GM06990 (cell line): ENCODE results near the gene HTN3.
"Not testable (repeated sequence)": the region's sequence is repeated elsewhere in the genome, so short reads cannot be mapped to it uniquely, and the experiment has no call there.

Experiments
- DNase-seq: peaks from one replicate; pipeline ENCODE4 v3.0.0-alpha.2; 2011; ENCODE audit not compliant: insufficient read length; ENCODE audit errors: extremely low read depth
- H3K27me3 ChIP-seq: replicated peaks from 2 replicates; pipeline ENCODE4 v1.6.0; 2011; ENCODE audit warnings: low read length; ENCODE audit not compliant: control insufficient read depth, insufficient read depth
- H3K36me3 ChIP-seq: 2 replicates; pipeline ENCODE4 v1.5.1; 2011; ENCODE audit warnings: low read length; ENCODE audit not compliant: control insufficient read depth, insufficient read depth
- H3K4me3 ChIP-seq: replicated peaks from 2 replicates; pipeline ENCODE4 v1.5.1; 2011; ENCODE audit warnings: low read depth, mild to moderate bottlenecking, control low read depth, low read length
- CTCF ChIP-seq: IDR thresholded peaks from 2 replicates; pipeline ENCODE4 v1.5.1; 2011; ENCODE audit warnings: low read length, control low read depth, mild to moderate bottlenecking, inconsistent platforms; ENCODE audit not compliant: insufficient read depth, poor library complexity, severe bottlenecking

Gene HTN3

GRCh38 chr4:70027011-70027410, 1.2 kb upstream of the HTN3 start:
- TF ChIP-seq CTCF, result no peak
- Histone ChIP-seq H3K36me3 (no peaks in the 10 kb centered on the region), H3K4me3 (no peak overlapping the region), H3K27me3 (no peaks in the 10 kb centered on the region)
- no peak for DNase-seq

- not testable (repeated sequence) for DNase-seq, H3K36me3 ChIP-seq, H3K4me3 ChIP-seq, H3K27me3 ChIP-seq
These were observed 9.3 kb downstream of the HTN3 start for GRCh38 chr4:70037559-70037958.

- H3K4me3 ChIP-seq, DNase-seq, H3K27me3 ChIP-seq, H3K36me3 ChIP-seq: not testable (repeated sequence)
These were observed 11.7 kb downstream of the HTN3 start for GRCh38 chr4:70039928-70040327.

- no peaks in the 10 kb centered on the region for H3K36me3 ChIP-seq
- DNase-seq, result no peak
- H3K4me3 ChIP-seq, result no peak overlapping the region
- TF ChIP-seq CTCF, result no peak
- H3K27me3 ChIP-seq, result no peaks in the 10 kb centered on the region
These were observed 13.5 kb downstream of the HTN3 start for GRCh38 chr4:70041652-70042286.

- H3K36me3 ChIP-seq, DNase-seq, H3K27me3 ChIP-seq, H3K4me3 ChIP-seq: not testable (repeated sequence)
These were observed 21.9 kb downstream of the HTN3 start, which contains the start of gene HTN1 for GRCh38 chr4:70050138-70050537. Gene HTN1 (plus strand): TSS chr4:70050438. CDS start chr4:70053077, 2,639 bp downstream.

GRCh38 chr4:70056534-70056933, 28.3 kb downstream of the HTN3 start:
- not testable (repeated sequence) for H3K4me3 ChIP-seq, H3K36me3 ChIP-seq, H3K27me3 ChIP-seq, DNase-seq

- Histone ChIP-seq H3K4me3 (no peak overlapping the region), H3K27me3 (no peaks in the 10 kb centered on the region), H3K36me3 (no peaks in the 10 kb centered on the region)
- DNase-seq, result no peak
- no peak for TF ChIP-seq CTCF
These were observed 29.4 kb downstream of the HTN3 start for GRCh38 chr4:70057651-70058050.

GRCh38 chr4:70059149-70059548, 30.9 kb downstream of the HTN3 start:
- Histone ChIP-seq H3K36me3 (no peaks in the 10 kb centered on the region), H3K4me3 (no peak overlapping the region), H3K27me3 (no peaks in the 10 kb centered on the region)
- no peak for TF ChIP-seq CTCF
- DNase-seq, result no peak
